Articular chondrocyte of knee joint (primary cell): ENCODE measurements around the gene HEXA. TPM values are rescaled to one million over a fixed set of nuclear protein-coding genes. Genes with fewer than 3 reads are reported as not detected.

Experiments
- total RNA-seq: library from RNA; depleted of rRNA; stranded (reverse); fragments of >200 nt; gene quantifications from 2 replicates; pipeline ENCODE4 v1.2.3, GENCODE V29; 2012

Gene HEXA
- total RNA-seq, result 95.3 and 98.1 TPM in 2 replicates

DNA sequence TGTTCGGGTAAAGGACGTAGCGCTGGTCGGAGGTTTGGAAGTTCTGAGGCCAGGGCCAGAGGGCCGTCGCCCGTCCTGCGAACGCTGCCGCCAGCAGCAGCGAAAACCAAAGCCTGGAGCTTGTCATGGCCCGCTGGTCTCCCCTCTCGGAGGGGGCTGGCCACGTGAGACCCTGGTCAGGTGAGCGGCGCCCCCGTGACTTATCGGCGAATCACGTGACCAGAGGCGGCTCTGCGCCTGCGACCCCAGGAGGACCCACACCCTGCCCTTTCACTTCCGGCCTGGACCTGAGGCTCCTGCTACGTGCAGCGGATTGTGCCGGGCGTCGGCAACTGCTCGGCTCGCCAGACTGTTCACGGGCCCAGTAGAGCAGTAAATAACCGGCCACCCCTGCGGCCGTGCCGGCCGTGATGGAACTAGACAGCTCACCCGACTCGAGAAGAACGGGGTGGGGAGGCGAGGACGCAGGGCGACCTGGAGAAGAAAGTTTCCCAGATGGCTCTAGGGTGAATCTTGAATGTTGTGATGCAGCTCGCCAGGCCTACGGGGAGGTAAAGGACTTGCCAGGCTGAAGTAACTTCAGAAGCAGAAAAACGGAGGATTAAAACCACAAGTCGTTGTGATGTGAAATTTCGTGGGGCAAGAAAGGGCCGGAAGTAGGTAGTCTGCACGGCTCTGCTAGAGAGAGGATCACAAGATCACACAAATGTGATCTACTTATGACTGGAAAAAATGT, at the start of gene HEXA:
HEXA (minus strand) TSS at position 169 of the 736 bp plus-strand sequence; CDS start at position 127, 42 bp downstream.

DNA sequence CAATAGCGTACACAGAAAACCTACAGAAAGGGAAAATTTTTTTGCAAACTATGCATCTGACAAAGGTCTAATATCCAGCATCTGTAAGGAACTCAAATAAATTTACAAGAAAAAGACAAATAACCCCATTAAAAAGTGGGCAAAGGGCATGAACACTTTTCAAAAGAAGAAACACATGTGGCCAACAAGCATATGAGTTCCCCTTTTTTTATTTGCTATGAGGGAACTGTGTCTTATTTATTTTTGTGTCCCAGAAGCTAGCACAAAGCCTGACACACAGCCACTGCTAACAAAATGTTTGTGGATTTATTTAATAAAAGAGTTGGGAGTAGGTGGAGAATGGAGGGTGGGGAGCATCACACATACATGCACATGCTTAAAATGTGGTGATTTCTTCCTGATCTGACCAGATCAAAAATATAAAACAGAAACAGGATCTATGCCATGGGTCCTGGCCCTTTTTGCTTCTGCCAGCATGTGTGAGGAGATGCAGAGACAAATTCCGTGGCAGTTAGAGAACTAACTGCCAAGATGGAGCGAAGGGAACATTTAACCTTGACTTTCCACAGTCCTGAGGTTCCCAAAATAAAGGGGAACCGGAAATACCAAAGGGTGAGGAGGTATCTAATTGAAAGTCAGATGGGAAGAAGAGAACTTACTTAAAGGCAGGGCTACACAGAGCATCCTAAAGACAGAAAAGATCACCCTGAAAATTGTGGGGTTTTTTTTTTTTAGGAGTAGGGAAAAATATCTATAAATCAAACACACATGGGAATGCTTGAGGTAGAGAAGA, 22.2 kb upstream of the HEXA start, which contains the start of gene TMEM202:
TMEM202 (plus strand) TSS at position 510 of the 793 bp plus-strand sequence; CDS start at position 532, 22 bp downstream.

DNA sequence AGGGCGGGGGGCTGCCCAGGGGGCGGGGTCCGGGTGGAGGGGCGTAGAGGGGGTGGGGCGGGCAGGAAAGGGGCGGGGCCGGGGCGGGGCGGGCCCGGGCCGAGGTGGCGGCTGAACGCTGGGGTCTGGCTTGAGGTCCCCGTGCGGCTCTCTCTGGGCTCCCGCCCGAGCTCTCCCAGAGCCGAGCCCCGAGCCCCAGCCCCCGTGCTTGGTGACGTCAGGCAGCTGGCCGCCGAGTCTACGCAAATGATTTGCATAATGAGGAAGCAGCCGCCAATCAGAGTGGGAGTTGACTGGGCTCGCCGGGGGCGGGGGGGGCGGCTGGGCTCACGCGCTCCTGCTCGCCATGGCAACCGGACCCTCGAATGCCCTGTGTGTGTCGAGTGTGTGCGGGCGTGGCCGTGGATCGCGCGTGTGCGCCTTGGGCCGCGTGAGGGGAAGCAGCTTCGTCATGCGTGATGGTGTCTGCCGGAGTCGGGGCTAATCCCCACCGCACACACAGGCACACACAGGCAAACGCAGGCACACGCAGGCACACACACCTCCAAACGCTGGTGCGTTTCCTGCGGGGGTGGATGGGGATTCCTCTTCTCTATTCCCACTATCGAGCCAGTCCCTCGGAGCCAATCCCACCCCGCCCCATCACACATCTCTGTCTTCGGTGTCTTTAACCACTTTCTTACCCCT, 55.7 kb downstream of the HEXA start, which contains the start of gene CELF6:
CELF6 (minus strand) TSS at position 173 of the 687 bp plus-strand sequence. CDS start 283 bp downstream, outside the sequence.

Other genes with a start within 250 kb of the HEXA start
- gene GRAMD2A, start 178.2 kb downstream of the HEXA start, total RNA-seq, result 0.54 and 1.0 TPM in 2 replicates
- 2,066 and 2,152 TPM in 2 replicates for gene PKM, start 144.8 kb downstream of the HEXA start, total RNA-seq
- 28.4 and 28.8 TPM in 2 replicates for gene PARP6, start 103.5 kb downstream of the HEXA start, total RNA-seq
- gene CELF6, start 55.9 kb downstream of the HEXA start, total RNA-seq, result 0.39 and 0.54 TPM in 2 replicates
- gene TMEM202, start 22.3 kb upstream of the HEXA start, total RNA-seq, result not detected in 2 replicates
- gene ARIH1, start 98.3 kb upstream of the HEXA start, total RNA-seq, result 52.9 and 56.6 TPM in 2 replicates